Glomerular visceral epithelial cell (primary cell): ENCODE results near the gene SPCS1.
"Not testable (repeated sequence)": the region's sequence is repeated elsewhere in the genome, so short reads cannot be mapped to it uniquely, and the experiment has no call there.

Source experiments
- DNase-seq: peaks from one replicate; pipeline ENCODE4 v3.0.0-alpha.2; 2016; ENCODE audit errors: extremely low spot score

Gene SPCS1

GRCh38 chr3:52694528-52695189 lies 11.2 kb upstream of the SPCS1 start:
- DNase-seq = no peak

GRCh38 chr3:52695798-52696671 lies 9.9 kb upstream of the SPCS1 start:
- DNase-seq = no peak

- DNase-seq = no peak
Observed at GRCh38 chr3:52696830-52697631, 8.9 kb upstream of the SPCS1 start.

GRCh38 chr3:52697632-52697965 lies 8.3 kb upstream of the SPCS1 start:
- no peak for DNase-seq

- no peak for DNase-seq
Observed at GRCh38 chr3:52703341-52703740, 2.6 kb upstream of the SPCS1 start.

- peak; percentile 32 for DNase-seq
Observed at GRCh38 chr3:52704611-52705437, 1.1 kb upstream of the SPCS1 start.

- no peak for DNase-seq
Observed at GRCh38 chr3:52705438-52705687, 543 bp upstream of the SPCS1 start.

GRCh38 chr3:52707585-52707984 lies 1.7 kb downstream of the SPCS1 start:
- DNase-seq = no peak

GRCh38 chr3:52710512-52710911 lies 4.6 kb downstream of the SPCS1 start:
- DNase-seq = no peak

GRCh38 chr3:52712291-52713212 lies 6.6 kb downstream of the SPCS1 start:
- DNase-seq = no peak

GRCh38 chr3:52714335-52715302 lies 8.7 kb downstream of the SPCS1 start:
- DNase-seq = no peak

- DNase-seq = no peak
Observed at GRCh38 chr3:52715714-52716305, 9.9 kb downstream of the SPCS1 start.

- no peak for DNase-seq
Observed at GRCh38 chr3:52719618-52720017, 13.7 kb downstream of the SPCS1 start.

GRCh38 chr3:52721002-52721729 lies 15.3 kb downstream of the SPCS1 start:
- no peak for DNase-seq

GRCh38 chr3:52721730-52722008 lies 15.8 kb downstream of the SPCS1 start:
- DNase-seq = no peak

- DNase-seq = no peak
Observed at GRCh38 chr3:52722491-52722890, 16.6 kb downstream of the SPCS1 start.

- DNase-seq = no peak
Observed at GRCh38 chr3:52723935-52724334, 18.0 kb downstream of the SPCS1 start.

- no peak for DNase-seq
Observed at GRCh38 chr3:52724511-52724910, 18.6 kb downstream of the SPCS1 start.

- not testable (repeated sequence) for DNase-seq
Observed at GRCh38 chr3:52728753-52729152, 22.8 kb downstream of the SPCS1 start.
